SH-SY5Y (cell line): ENCODE data around the gene TRPV3.

ENCODE experiments used
- GATA2 ChIP-seq: IDR thresholded peaks from 2 replicates; pipeline ENCODE4 v1.6.1; 2011; ENCODE audit warnings: mild to moderate bottlenecking, low read depth, low read length
- GATA3 ChIP-seq: IDR thresholded peaks from 2 replicates; pipeline ENCODE4 v1.6.1; 2011; ENCODE audit warnings: low read depth, mild to moderate bottlenecking, low read length, moderate library complexity

- TF ChIP-seq GATA2 (no peak), GATA3 (no peak)
These were observed 10.6 kb downstream of the TRPV3 start for GRCh38 chr17:3546997-3547396.
